IMR-90 (cell line): ENCODE measurements around the gene CETP. TPM values are rescaled to one million over a fixed set of nuclear protein-coding genes. Genes with fewer than 3 reads are reported as not detected.

Experiments used
- ATAC-seq: fragments of 200-7000 bp; cut with Tn5 transposase; 2 replicates; pipeline ENCODE4 v1.9.1; 2020; ENCODE audit warnings: low read depth, mild to moderate bottlenecking, moderate library complexity
- BruUV-seq: library from RNA; stranded (reverse); fragments of 400-500 nt; replicated peaks from 2 replicates; lab custom pipeline; 2021; lab: Mats Ljungman, UMichigan
- CTCF ChIA-PET: fragments of 300-600 bp; formaldehyde crosslinking; extraction: SDS; loops from one replicate; lab custom pipeline; 2021; ENCODE audit warnings: antibody characterized with exemption; lab: Yijun Ruan, JAX
- POLR2A ChIA-PET: fragments of 300-600 bp; sonication (Branson Sonifier 250); formaldehyde crosslinking; loops from one replicate; lab custom pipeline; 2022; ENCODE audit warnings: antibody characterized with exemption; ENCODE audit not compliant: unreplicated experiment; lab: Charles Lee
- DNase-seq: peaks from one replicate; pipeline ENCODE4 v3.0.0; 2013
- H2AFZ ChIP-seq: replicated peaks from 2 replicates; pipeline ENCODE3; 2013; ENCODE audit warnings: low read length, mild to moderate bottlenecking; ENCODE audit not compliant: poor library complexity
- H2AK5ac ChIP-seq: 2 replicates; pipeline ENCODE4 v1.6.1; 2013; ENCODE audit warnings: low read depth, low read length, inconsistent platforms
- H2AK9ac ChIP-seq: replicated peaks from 2 replicates; pipeline ENCODE3; 2013; ENCODE audit warnings: mild to moderate bottlenecking, low read depth, low read length, moderate library complexity; ENCODE audit not compliant: poor library complexity
- H2BK120ac ChIP-seq: 2 replicates; pipeline ENCODE4 v1.6.1; 2013; ENCODE audit warnings: low read depth, low read length, inconsistent platforms
- H2BK15ac ChIP-seq: 3 replicates; pipeline ENCODE4 v1.6.1; 2013; ENCODE audit warnings: low read depth, low read length, inconsistent platforms
- H2BK20ac ChIP-seq: 2 replicates; pipeline ENCODE4 v1.6.1; 2013; ENCODE audit warnings: low read depth, mild to moderate bottlenecking, inconsistent platforms, low read length, moderate library complexity
- H2BK5ac ChIP-seq: 2 replicates; pipeline ENCODE4 v1.6.1; 2013; ENCODE audit warnings: mild to moderate bottlenecking, low read depth, low read length, inconsistent platforms; ENCODE audit not compliant: poor library complexity, severe bottlenecking
- H3K14ac ChIP-seq: replicated peaks from 2 replicates; pipeline ENCODE4 v1.6.1; 2013; ENCODE audit warnings: low read depth, low read length, inconsistent platforms
- H3K18ac ChIP-seq: 2 replicates; pipeline ENCODE4 v1.6.1; 2013; ENCODE audit warnings: low read depth, low read length, control low read depth
- H3K23ac ChIP-seq: 2 replicates; pipeline ENCODE4 v1.6.1; 2013; ENCODE audit warnings: low read depth, low read length, inconsistent platforms
- H3K27ac ChIP-seq: 2 replicates; pipeline ENCODE4 v1.5.1; 2013; ENCODE audit warnings: mild to moderate bottlenecking, control low read depth, low read length; ENCODE audit not compliant: insufficient read depth
- H3K27me3 ChIP-seq: 2 replicates; pipeline ENCODE4 v1.6.1; 2013; ENCODE audit warnings: low read length; ENCODE audit not compliant: control insufficient read depth, insufficient read depth
- H3K36me3 ChIP-seq: 2 replicates; pipeline ENCODE4 v1.6.1; 2013; ENCODE audit warnings: low read length, mixed read lengths; ENCODE audit not compliant: control insufficient read depth, insufficient read depth
- H3K4ac ChIP-seq: 2 replicates; pipeline ENCODE4 v1.6.1; 2013; ENCODE audit warnings: low read depth, low read length, inconsistent platforms
- H3K4me1 ChIP-seq: 2 replicates; pipeline ENCODE4 v1.6.1; 2013; ENCODE audit warnings: low read length, mixed read lengths; ENCODE audit not compliant: control insufficient read depth, insufficient read depth
- H3K4me2 ChIP-seq: 2 replicates; pipeline ENCODE4 v1.6.1; 2013; ENCODE audit warnings: low read depth, mild to moderate bottlenecking, control low read depth, low read length, moderate library complexity
- H3K4me3 ChIP-seq: 2 replicates; pipeline ENCODE4 v1.5.1; 2013; ENCODE audit warnings: low read depth, mild to moderate bottlenecking, control low read depth, low read length, moderate library complexity; ENCODE audit not compliant: insufficient read depth
- H3K56ac ChIP-seq: 2 replicates; pipeline ENCODE4 v1.6.1; 2013; ENCODE audit warnings: low read length, inconsistent platforms; ENCODE audit not compliant: insufficient read depth; ENCODE audit errors: extremely low read depth
- H3K79me1 ChIP-seq, 2 experiments: 2 replicates each; pipeline ENCODE4 v1.6.1; 2013; ENCODE audit warnings: low read length in 2 of 2, inconsistent platforms in 1 of 2, low read depth in 1 of 2
- H3K9ac ChIP-seq: 2 replicates; pipeline ENCODE4 v1.6.1; 2013; ENCODE audit warnings: low read depth, low read length, control low read depth
- H3K9me1 ChIP-seq: 2 replicates; pipeline ENCODE4 v1.6.1; 2013; ENCODE audit warnings: low read length, inconsistent platforms; ENCODE audit not compliant: insufficient read depth
- H3K9me3 ChIP-seq: 2 replicates; pipeline ENCODE4 v1.6.1; 2013; ENCODE audit warnings: low read length; ENCODE audit not compliant: control insufficient read depth, insufficient read depth
- H4K20me1 ChIP-seq: 2 replicates; pipeline ENCODE4 v1.6.1; 2013; ENCODE audit warnings: low read length, inconsistent platforms; ENCODE audit not compliant: insufficient read depth
- H4K5ac ChIP-seq: 2 replicates; pipeline ENCODE4 v1.6.1; 2013; ENCODE audit warnings: mild to moderate bottlenecking, low read depth, low read length, control low read depth
- H4K8ac ChIP-seq, 2 experiments: 2 replicates each; pipeline ENCODE4 v1.6.1; 2013; ENCODE audit warnings: low read depth in 2 of 2, low read length in 2 of 2, control low read depth in 1 of 2, inconsistent platforms in 1 of 2
- H4K91ac ChIP-seq: 2 replicates; pipeline ENCODE4 v1.6.1; 2013; ENCODE audit warnings: low read depth, low read length, inconsistent platforms; ENCODE audit not compliant: insufficient read depth
- BHLHE40 ChIP-seq: fragments of 150-350 bp; IDR thresholded peaks from 2 replicates; pipeline ENCODE4 v1.6.1; 2016; ENCODE audit warnings: mild to moderate bottlenecking, low read depth, low read length
- CEBPB ChIP-seq: IDR thresholded peaks from 2 replicates; pipeline ENCODE4 v1.6.1; 2012; ENCODE audit warnings: low read depth, low read length, improper control_type of control experiment
- FOS ChIP-seq: fragments of 150-350 bp; IDR thresholded peaks from 2 replicates; pipeline ENCODE4 v1.6.1; 2016; ENCODE audit warnings: low read depth, low read length
- MAFK ChIP-seq: IDR thresholded peaks from 2 replicates; pipeline ENCODE4 v1.6.1; 2012; ENCODE audit warnings: low read depth, low read length, improper control_type of control experiment
- MAZ ChIP-seq: IDR thresholded peaks from 2 replicates; pipeline ENCODE4 v1.6.1; 2012; ENCODE audit warnings: low read depth, mild to moderate bottlenecking, low read length, improper control_type of control experiment, moderate library complexity, borderline replicate concordance
- MXI1 ChIP-seq: IDR thresholded peaks from 2 replicates; pipeline ENCODE4 v1.6.1; 2012; ENCODE audit warnings: low read depth, mild to moderate bottlenecking, low read length, moderate library complexity, borderline replicate concordance
- NFE2L2 ChIP-seq: fragments of 150-350 bp; IDR thresholded peaks from 2 replicates; pipeline ENCODE4 v1.6.1; 2016; ENCODE audit warnings: low read depth, mild to moderate bottlenecking, low read length
- POLR2A ChIP-seq: IDR thresholded peaks from 2 replicates; pipeline ENCODE4 v1.6.1; 2012; ENCODE audit warnings: mild to moderate bottlenecking, low read depth, low read length
- RAD21 ChIP-seq: IDR thresholded peaks from 2 replicates; pipeline ENCODE4 v1.6.1; 2012; ENCODE audit warnings: low read length, improper control_type of control experiment
- RCOR1 ChIP-seq: IDR thresholded peaks from 2 replicates; pipeline ENCODE4 v1.6.1; 2012; ENCODE audit warnings: mild to moderate bottlenecking, low read length, improper control_type of control experiment; ENCODE audit not compliant: insufficient replicate concordance
- RFX5 ChIP-seq: IDR thresholded peaks from 2 replicates; pipeline ENCODE4 v1.8.0; 2012; ENCODE audit warnings: low read depth, mild to moderate bottlenecking, low read length, moderate library complexity
- SMC3 ChIP-seq: fragments of 150-350 bp; IDR thresholded peaks from 2 replicates; pipeline ENCODE4 v1.6.1; 2016; ENCODE audit warnings: low read depth, mild to moderate bottlenecking, antibody characterized with exemption, low read length, moderate library complexity
- USF2 ChIP-seq: fragments of 150-350 bp; IDR thresholded peaks from 2 replicates; pipeline ENCODE4 v1.6.1; 2017; ENCODE audit warnings: mild to moderate bottlenecking, antibody characterized with exemption, low read length, low read depth
- WGBS, 2 experiments: methylation state at CpG; one replicate each; pipeline versions ENCODE4 v1.1.5 to v1.1.7; 2013; ENCODE audit warnings: missing lambda C conversion rate in 2 of 2; ENCODE audit not compliant: insufficient read length in 1 of 2; ENCODE audit errors: extremely low coverage in 2 of 2; 5-methylcytosine and 5-hydroxymethylcytosine counted together
- dilution Hi-C: fragments of 300-500 bp; cut with HindIII; formaldehyde crosslinking; loops from one replicate; pipeline ENCODE4 v1.14.3; 2018; ENCODE audit warnings: low sequenced_read_pairs; ENCODE audit not compliant: unreplicated experiment
- in situ Hi-C: fragments of 300-500 bp; cut with MboI; formaldehyde crosslinking; loops from 3 replicates; pipeline ENCODE4 v1.14.3; 2019; ENCODE audit warnings: low sequenced_read_pairs, inconsistent platforms, mixed read lengths
- intact Hi-C: fragments of 100-400 bp; cut with micrococcal nuclease; formaldehyde crosslinking; loops from 2 replicates; pipeline ENCODE4 v1.10.0; 2022
- polyA plus RNA-seq, 3 experiments: library from polyadenylated mRNA; depleted of rRNA; stranded (reverse); fragments of >200 nt; gene quantifications; 2 replicates each; pipeline ENCODE4 v1.2.3, GENCODE V29; 2012; ENCODE audit warnings: low replicate concordance in 1 of 3
- total RNA-seq: library from RNA; depleted of rRNA; stranded (reverse); fragments of >200 nt; gene quantifications from 2 replicates; pipeline ENCODE4 v1.2.3, GENCODE V29; 2012
- TF ChIP-seq, protein P1 (sequence below): fragments of 150-350 bp; IDR thresholded peaks from 2 replicates; pipeline ENCODE4 v1.6.1; 2016; ENCODE audit warnings: low read depth, mild to moderate bottlenecking, low read length, moderate library complexity, borderline replicate concordance
- TF ChIP-seq, protein P2 (sequence below): conservative IDR thresholded peaks from 2 replicates; pipeline ENCODE4 v1.5.1; 2012; ENCODE audit warnings: mild to moderate bottlenecking, low read depth, low read length, improper control_type of control experiment

CETP gene
- total and polyA plus RNA-seq, 2 of the 4 experiments (the other 2 are of a cell fraction): not detected

DNA sequence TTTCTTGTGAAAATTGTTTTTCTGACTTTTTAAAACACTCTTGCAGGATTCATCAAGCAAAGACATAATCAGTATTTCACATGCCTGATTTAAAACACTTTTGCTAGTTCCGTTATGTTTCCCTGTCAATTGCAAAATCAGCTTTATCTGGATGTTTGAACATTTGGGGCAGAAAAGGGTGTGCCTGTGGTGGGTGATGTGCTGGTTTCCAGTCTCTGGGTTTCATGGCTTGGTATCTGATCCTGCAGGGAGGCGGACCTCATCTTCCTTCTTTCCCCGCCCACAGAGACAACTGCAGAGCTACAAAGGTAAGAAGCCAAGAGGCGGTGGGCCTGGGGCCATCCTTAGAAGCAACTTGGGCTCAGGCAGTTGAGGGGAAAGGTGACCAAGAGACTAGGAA is 69.4 kb downstream of the CETP start:
- no peaks in the 10 kb centered on the region for H3K9me3 ChIP-seq
- H4K91ac ChIP-seq: no peak overlapping the region
- no peak overlapping the region for H3K18ac ChIP-seq
- no peaks in the 10 kb centered on the region for H3K27me3 ChIP-seq
- H2AFZ ChIP-seq: no peak overlapping the region
- WGBS, 2 experiments: no CpG with 5 or more reads among the region's 4 CpGs
- ATAC-seq (no peak), DNase-seq (no peak)
- TF ChIP-seq, protein P1, sequence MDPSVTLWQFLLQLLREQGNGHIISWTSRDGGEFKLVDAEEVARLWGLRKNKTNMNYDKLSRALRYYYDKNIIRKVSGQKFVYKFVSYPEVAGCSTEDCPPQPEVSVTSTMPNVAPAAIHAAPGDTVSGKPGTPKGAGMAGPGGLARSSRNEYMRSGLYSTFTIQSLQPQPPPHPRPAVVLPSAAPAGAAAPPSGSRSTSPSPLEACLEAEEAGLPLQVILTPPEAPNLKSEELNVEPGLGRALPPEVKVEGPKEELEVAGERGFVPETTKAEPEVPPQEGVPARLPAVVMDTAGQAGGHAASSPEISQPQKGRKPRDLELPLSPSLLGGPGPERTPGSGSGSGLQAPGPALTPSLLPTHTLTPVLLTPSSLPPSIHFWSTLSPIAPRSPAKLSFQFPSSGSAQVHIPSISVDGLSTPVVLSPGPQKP: no peak
- TF ChIP-seq FOS (no peak), MXI1 (no peak), MAFK (no peak), CEBPB (no peak), USF2 (no peak), SMC3 (no peak), MAZ (no peak), RFX5 (no peak), BHLHE40 (no peak), POLR2A (no peak), NFE2L2 (no peak), RCOR1 (no peak), RAD21 (no peak)
- TF ChIP-seq, protein P2, sequence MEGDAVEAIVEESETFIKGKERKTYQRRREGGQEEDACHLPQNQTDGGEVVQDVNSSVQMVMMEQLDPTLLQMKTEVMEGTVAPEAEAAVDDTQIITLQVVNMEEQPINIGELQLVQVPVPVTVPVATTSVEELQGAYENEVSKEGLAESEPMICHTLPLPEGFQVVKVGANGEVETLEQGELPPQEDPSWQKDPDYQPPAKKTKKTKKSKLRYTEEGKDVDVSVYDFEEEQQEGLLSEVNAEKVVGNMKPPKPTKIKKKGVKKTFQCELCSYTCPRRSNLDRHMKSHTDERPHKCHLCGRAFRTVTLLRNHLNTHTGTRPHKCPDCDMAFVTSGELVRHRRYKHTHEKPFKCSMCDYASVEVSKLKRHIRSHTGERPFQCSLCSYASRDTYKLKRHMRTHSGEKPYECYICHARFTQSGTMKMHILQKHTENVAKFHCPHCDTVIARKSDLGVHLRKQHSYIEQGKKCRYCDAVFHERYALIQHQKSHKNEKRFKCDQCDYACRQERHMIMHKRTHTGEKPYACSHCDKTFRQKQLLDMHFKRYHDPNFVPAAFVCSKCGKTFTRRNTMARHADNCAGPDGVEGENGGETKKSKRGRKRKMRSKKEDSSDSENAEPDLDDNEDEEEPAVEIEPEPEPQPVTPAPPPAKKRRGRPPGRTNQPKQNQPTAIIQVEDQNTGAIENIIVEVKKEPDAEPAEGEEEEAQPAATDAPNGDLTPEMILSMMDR: no peak
- H3K23ac ChIP-seq: no peak overlapping the region
- no peak overlapping the region for H3K56ac ChIP-seq
- peaks cover 24% of the 10 kb centered on the region for H3K9me1 ChIP-seq
- no peak overlapping the region for H3K9ac ChIP-seq
- intact Hi-C loops: no loop called here
- H3K4me2 ChIP-seq: no peak overlapping the region
- H3K79me1 ChIP-seq: no peaks in the 10 kb centered on the region
- H2AK9ac ChIP-seq: no peak overlapping the region
- H2BK5ac ChIP-seq: no peak overlapping the region
- peaks cover 13% of the 10 kb centered on the region; the same call in 1 of the 2 replicates for H3K36me3 ChIP-seq
- no peak overlapping the region for H3K14ac ChIP-seq
- in situ Hi-C loops: no loop called here
- H3K4me3 ChIP-seq: no peak overlapping the region
- H3K4me1 ChIP-seq: 0 out of 2 replicates have a peak, but pooled peaks cover 2% of the 10 kb centered on the region
- H2BK15ac ChIP-seq: no peak overlapping the region
- H3K4ac ChIP-seq: no peak overlapping the region
- no TSS peak for BruUV-seq
- peaks cover 4% of the 10 kb centered on the region; the same call in 1 of the 2 replicates for H4K20me1 ChIP-seq
- H4K5ac ChIP-seq: no peak overlapping the region
- no peak overlapping the region for H3K27ac ChIP-seq
- ChIA-PET POLR2A (no interaction called here), CTCF (interaction anchor here (1.1 kb wide), 1 partner anchor 10 kb away, joined by 3 read pairs; no protein-coding TSS in a partner anchor)
- no peak overlapping the region for H2BK20ac ChIP-seq
- dilution Hi-C loops: no loop called here
- H2BK120ac ChIP-seq: no peak overlapping the region
- no peak overlapping the region for H4K8ac ChIP-seq
- H2AK5ac ChIP-seq: no peak overlapping the region
